Neuronal stem cell (in vitro differentiated cells): ENCODE measurements around the gene CLNK.

ENCODE experiments used
- DNase-seq: peaks from one replicate; pipeline ENCODE4 v3.0.0-alpha.2; 2013; ENCODE audit warnings: low spot score
- H2AFZ ChIP-seq: one replicate; pipeline ENCODE4 v1.6.1; 2013; ENCODE audit warnings: mild to moderate bottlenecking, low read length, inconsistent platforms
- H2AK5ac ChIP-seq: 2 replicates; pipeline ENCODE4 v1.6.1; 2013; ENCODE audit warnings: low read depth, mild to moderate bottlenecking, inconsistent platforms, low read length, moderate library complexity, mixed read lengths
- H2BK120ac ChIP-seq: 2 replicates; pipeline ENCODE4 v1.6.1; 2013; ENCODE audit warnings: low read depth, mild to moderate bottlenecking, inconsistent platforms, low read length, moderate library complexity, mixed read lengths
- H2BK12ac ChIP-seq: one replicate; pipeline ENCODE4 v1.6.1; 2013; ENCODE audit warnings: low read length, inconsistent platforms
- H2BK15ac ChIP-seq: 2 replicates; pipeline ENCODE4 v1.6.1; 2013; ENCODE audit warnings: mild to moderate bottlenecking, low read length, inconsistent platforms, mixed read lengths
- H2BK5ac ChIP-seq: one replicate; pipeline ENCODE4 v1.6.1; 2013; ENCODE audit warnings: inconsistent platforms, mild to moderate bottlenecking, low read length, moderate library complexity
- H3K14ac ChIP-seq: one replicate; pipeline ENCODE4 v1.6.1; 2013; ENCODE audit warnings: low read length, inconsistent platforms
- H3K18ac ChIP-seq: 2 replicates; pipeline ENCODE4 v1.6.1; 2013; ENCODE audit warnings: low read length, inconsistent platforms
- H3K23ac ChIP-seq: 2 replicates; pipeline ENCODE4 v1.6.1; 2013; ENCODE audit warnings: low read depth, mild to moderate bottlenecking, mixed read lengths, low read length, inconsistent platforms; ENCODE audit not compliant: poor library complexity
- H3K27ac ChIP-seq: replicated peaks from 3 replicates; pipeline ENCODE4 v1.5.1; 2013; ENCODE audit warnings: low read length, inconsistent platforms
- H3K27me3 ChIP-seq, 3 experiments: 2 replicates each; pipeline ENCODE4 v1.6.1; 2013; ENCODE audit warnings: low read length in 3 of 3, mild to moderate bottlenecking in 2 of 3, inconsistent platforms in 1 of 3, low read depth in 1 of 3, mixed read lengths in 1 of 3, moderate library complexity in 1 of 3; ENCODE audit not compliant: control insufficient read depth in 3 of 3, insufficient read depth in 3 of 3
- H3K36me3 ChIP-seq, 2 donors: replicated peaks in 1 of 2; 2 replicates each; pipeline ENCODE4 v1.6.1; 2013; ENCODE audit warnings: low read length in 2 of 2; ENCODE audit not compliant: control insufficient read depth in 2 of 2, insufficient read depth in 2 of 2
- H3K4ac ChIP-seq: 2 replicates; pipeline ENCODE4 v1.6.1; 2013; ENCODE audit warnings: inconsistent platforms, mild to moderate bottlenecking, low read length, moderate library complexity
- H3K4me1 ChIP-seq, 2 donors: 1 replicate in 1 of 2; 2 replicates in 1 of 2; pipeline ENCODE4 v1.6.1; 2013; ENCODE audit warnings: low read length in 2 of 2, low read depth in 1 of 2; ENCODE audit not compliant: control insufficient read depth in 2 of 2, insufficient read depth in 1 of 2
- H3K4me2 ChIP-seq: one replicate; pipeline ENCODE4 v1.6.1; 2013; ENCODE audit warnings: mild to moderate bottlenecking, low read length, inconsistent platforms; ENCODE audit not compliant: insufficient read depth, poor library complexity, severe bottlenecking
- H3K4me3 ChIP-seq, 2 donors: 2 replicates each; pipeline ENCODE4 v1.5.1; 2013; ENCODE audit warnings: low read length in 2 of 2, mild to moderate bottlenecking in 2 of 2, inconsistent platforms in 1 of 2, moderate library complexity in 1 of 2
- H3K79me1 ChIP-seq: one replicate; pipeline ENCODE4 v1.6.1; 2013; ENCODE audit warnings: low read depth, mild to moderate bottlenecking, inconsistent platforms, low read length, moderate library complexity
- H3K9ac ChIP-seq: one replicate; pipeline ENCODE4 v1.6.1; 2013; ENCODE audit warnings: mild to moderate bottlenecking, low read depth, low read length, inconsistent platforms; ENCODE audit not compliant: poor library complexity
- H3K9me3 ChIP-seq, 2 donors: replicated peaks in 1 of 2; 2 replicates each; pipeline versions ENCODE3 to v1.6.1; 2013; ENCODE audit warnings: low read length in 2 of 2, mild to moderate bottlenecking in 2 of 2, inconsistent platforms in 1 of 2, low read depth in 1 of 2, mixed read lengths in 1 of 2, moderate library complexity in 1 of 2; ENCODE audit not compliant: control insufficient read depth in 2 of 2, insufficient read depth in 1 of 2
- H4K8ac ChIP-seq: one replicate; pipeline ENCODE4 v1.6.1; 2013; ENCODE audit warnings: low read depth, mild to moderate bottlenecking, inconsistent platforms, low read length, moderate library complexity
- H4K91ac ChIP-seq: one replicate; pipeline ENCODE4 v1.6.1; 2013; ENCODE audit warnings: low read length, low read depth, mild to moderate bottlenecking, inconsistent platforms; ENCODE audit not compliant: poor library complexity
- WGBS, 2 donors: extraction: QIAGEN DNeasy Blood & Tissue Kit; methylation state at CpG; one replicate each; pipeline ENCODE4 v1.1.7; 2013; ENCODE audit warnings: missing lambda C conversion rate in 2 of 2, mixed read lengths in 1 of 2; ENCODE audit not compliant: insufficient read length in 2 of 2, insufficient replicate concordance in 1 of 2; ENCODE audit errors: extremely low coverage in 2 of 2; 5-methylcytosine and 5-hydroxymethylcytosine counted together

The CLNK gene

DNA sequence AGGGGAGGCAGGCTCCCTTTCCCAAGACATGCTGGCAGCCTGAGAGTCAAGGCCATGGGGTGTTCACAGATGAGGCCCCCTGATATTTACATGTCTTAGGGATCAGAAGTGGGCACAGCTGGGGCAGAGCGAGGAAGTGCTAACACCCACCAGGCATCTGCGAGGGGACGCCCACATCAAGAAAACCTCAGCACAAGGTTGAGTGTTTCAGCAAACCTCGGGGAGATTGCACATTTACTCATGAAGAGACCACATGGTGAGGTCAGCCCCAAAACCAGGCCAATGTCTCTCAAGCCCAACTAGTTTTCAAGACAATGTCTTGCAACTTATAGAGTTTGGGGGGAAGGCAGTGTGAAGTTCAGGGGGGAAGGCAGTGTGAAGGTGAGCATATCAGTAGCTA, 55.2 kb downstream of the CLNK start:
- Histone ChIP-seq H3K4me2 (no peak overlapping the region), H3K79me1 (no peaks in the 10 kb centered on the region), H3K27me3 (no peaks in the 10 kb centered on the region), H2BK15ac (no peak overlapping the region), H3K14ac (no peak overlapping the region), H3K4me1 (peaks cover 0 to 7% of the 10 kb centered on the region in 2 donors), H3K23ac (no peak overlapping the region), H4K8ac (no peak overlapping the region), H2BK120ac (no peak overlapping the region), H3K9me3 (no peaks in the 10 kb centered on the region), H4K91ac (no peak overlapping the region), H2BK12ac (no peak overlapping the region), H3K36me3 (no peaks in the 10 kb centered on the region), H2AK5ac (no peak overlapping the region), H3K18ac (no peak overlapping the region), H3K4me3 (no peak overlapping the region), H3K4ac (no peak overlapping the region), H2BK5ac (no peak overlapping the region), H3K9ac (no peak overlapping the region), H3K27ac (no peak overlapping the region), H2AFZ (no peak overlapping the region)
- WGBS, 2 donors, result no CpG with 5 or more reads among the region's 4 CpGs
- DNase-seq, result no peak

DNA sequence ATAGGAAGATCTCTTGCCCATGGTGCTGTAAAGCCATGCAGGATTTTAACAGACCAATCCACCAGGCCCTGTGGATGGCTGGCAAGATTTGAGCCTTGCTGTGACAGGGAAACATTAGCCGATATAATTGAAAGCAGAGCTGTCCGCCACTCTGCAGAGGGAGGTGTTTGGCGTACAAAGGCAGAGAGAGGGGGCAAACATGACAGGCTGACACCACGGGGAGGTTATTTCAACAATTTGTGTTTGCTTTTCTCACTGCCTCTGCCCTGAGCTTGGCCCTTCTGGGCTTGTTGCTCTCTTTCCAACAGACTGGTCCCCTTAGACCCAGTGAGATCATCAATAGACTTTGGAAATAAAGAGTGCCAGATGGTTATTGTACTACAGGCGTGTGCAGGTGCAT, 59.4 kb downstream of the CLNK start:
- Histone ChIP-seq H3K9ac (no peak overlapping the region), H3K14ac (no peak overlapping the region), H3K4ac (no peak overlapping the region), H2BK120ac (no peak overlapping the region), H2BK5ac (no peak overlapping the region), H2BK15ac (no peak overlapping the region), H3K9me3 (no peaks in the 10 kb centered on the region), H3K36me3 (no peaks in the 10 kb centered on the region), H3K4me1 (peaks cover 0 to 4% of the 10 kb centered on the region in 2 donors), H3K23ac (no peak overlapping the region), H2AFZ (peak overlapping the region; percentile 30), H4K8ac (no peak overlapping the region), H4K91ac (no peak overlapping the region), H3K4me3 (no peak overlapping the region), H3K79me1 (no peaks in the 10 kb centered on the region), H3K18ac (no peak overlapping the region), H3K27ac (no peak overlapping the region), H2AK5ac (no peak overlapping the region), H3K4me2 (no peak overlapping the region), H3K27me3 (no peaks in the 10 kb centered on the region), H2BK12ac (no peak overlapping the region)
- no peak for DNase-seq
- no CpG with 5 or more reads among the region's 5 CpGs for WGBS, 2 donors

DNA sequence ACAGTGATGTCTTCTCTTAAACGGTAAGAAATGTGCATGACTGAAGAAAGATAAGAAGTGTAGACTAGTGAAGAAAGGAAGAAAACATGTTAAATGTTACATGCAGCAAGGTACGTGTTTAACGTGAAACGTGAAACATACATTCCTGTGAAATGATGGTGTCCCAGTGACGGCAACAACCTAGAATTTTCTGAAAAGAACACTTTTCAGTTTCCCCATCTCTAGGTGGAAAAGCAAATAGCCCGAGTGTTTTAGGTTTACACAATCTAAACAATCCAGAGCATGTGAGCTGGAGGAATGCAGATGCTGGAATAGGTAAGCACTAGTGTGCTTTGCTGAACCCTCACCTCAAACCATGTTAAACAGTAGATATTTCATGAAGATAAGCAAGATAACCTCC, 60.7 kb downstream of the CLNK start:
- no peak overlapping the region for H3K14ac ChIP-seq
- no CpG with 5 or more reads among the region's 6 CpGs for WGBS, 2 donors
- H2BK12ac ChIP-seq, result no peak overlapping the region
- H3K9ac ChIP-seq, result no peak overlapping the region
- no peak overlapping the region for H4K8ac ChIP-seq
- H3K27me3 ChIP-seq, result no peaks in the 10 kb centered on the region
- H3K27ac ChIP-seq, result no peak overlapping the region
- peaks cover 0 to 4% of the 10 kb centered on the region in 2 donors for H3K4me1 ChIP-seq
- no peak overlapping the region for H3K4me3 ChIP-seq
- H3K4me2 ChIP-seq, result no peak overlapping the region
- H2AK5ac ChIP-seq, result no peak overlapping the region
- no peak overlapping the region for H3K23ac ChIP-seq
- no peaks in the 10 kb centered on the region for H3K9me3 ChIP-seq
- no peak overlapping the region for H3K18ac ChIP-seq
- no peaks in the 10 kb centered on the region for H3K79me1 ChIP-seq
- H3K36me3 ChIP-seq, result no peaks in the 10 kb centered on the region
- no peak overlapping the region for H3K4ac ChIP-seq
- H4K91ac ChIP-seq, result no peak overlapping the region
- no peak overlapping the region for H2AFZ ChIP-seq
- H2BK5ac ChIP-seq, result no peak overlapping the region
- H2BK120ac ChIP-seq, result no peak overlapping the region
- H2BK15ac ChIP-seq, result no peak overlapping the region
- DNase-seq, result no peak

DNA sequence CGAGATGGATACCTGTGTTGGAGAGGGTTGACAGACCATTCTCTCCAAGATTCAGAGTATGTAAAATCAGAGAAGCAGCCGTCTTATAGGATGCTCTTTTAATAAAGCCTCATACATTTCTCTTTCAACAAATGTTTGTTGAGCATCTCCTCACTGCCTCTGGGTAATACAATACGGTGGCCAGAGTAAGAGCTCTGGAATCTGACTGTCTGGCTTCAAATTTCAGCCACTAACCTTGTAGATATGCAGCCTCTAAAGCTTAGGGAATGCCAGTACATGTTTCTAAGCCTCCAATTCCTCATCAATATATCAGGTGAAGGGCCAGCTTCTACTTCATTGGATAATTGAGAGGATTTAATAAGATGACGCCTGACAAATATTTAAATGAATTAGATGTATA, 61.3 kb downstream of the CLNK start:
- Histone ChIP-seq H3K9me3 (no peaks in the 10 kb centered on the region), H2BK5ac (no peak overlapping the region), H2BK120ac (no peak overlapping the region), H3K23ac (no peak overlapping the region), H3K36me3 (no peaks in the 10 kb centered on the region), H3K9ac (no peak overlapping the region), H3K27ac (no peak overlapping the region), H3K4me2 (no peak overlapping the region), H3K4ac (no peak overlapping the region), H2AK5ac (no peak overlapping the region), H3K4me1 (peaks cover 0 to 4% of the 10 kb centered on the region in 2 donors), H4K8ac (no peak overlapping the region), H3K79me1 (no peaks in the 10 kb centered on the region), H3K4me3 (no peak overlapping the region), H2BK12ac (no peak overlapping the region), H3K18ac (no peak overlapping the region), H3K14ac (no peak overlapping the region), H2AFZ (no peak overlapping the region), H3K27me3 (no peaks in the 10 kb centered on the region), H4K91ac (no peak overlapping the region), H2BK15ac (no peak overlapping the region)
- no peak for DNase-seq
- no CpG with 5 or more reads among the region's 4 CpGs for WGBS, 2 donors
